ENCODE data around the gene IDH3B. TPM values are rescaled to one million over a fixed set of nuclear protein-coding genes. Genes with fewer than 3 reads are reported as not detected.

Gene IDH3B
- total RNA-seq, 1 experiment from 2014 or later, result 132 TPM

DNA sequence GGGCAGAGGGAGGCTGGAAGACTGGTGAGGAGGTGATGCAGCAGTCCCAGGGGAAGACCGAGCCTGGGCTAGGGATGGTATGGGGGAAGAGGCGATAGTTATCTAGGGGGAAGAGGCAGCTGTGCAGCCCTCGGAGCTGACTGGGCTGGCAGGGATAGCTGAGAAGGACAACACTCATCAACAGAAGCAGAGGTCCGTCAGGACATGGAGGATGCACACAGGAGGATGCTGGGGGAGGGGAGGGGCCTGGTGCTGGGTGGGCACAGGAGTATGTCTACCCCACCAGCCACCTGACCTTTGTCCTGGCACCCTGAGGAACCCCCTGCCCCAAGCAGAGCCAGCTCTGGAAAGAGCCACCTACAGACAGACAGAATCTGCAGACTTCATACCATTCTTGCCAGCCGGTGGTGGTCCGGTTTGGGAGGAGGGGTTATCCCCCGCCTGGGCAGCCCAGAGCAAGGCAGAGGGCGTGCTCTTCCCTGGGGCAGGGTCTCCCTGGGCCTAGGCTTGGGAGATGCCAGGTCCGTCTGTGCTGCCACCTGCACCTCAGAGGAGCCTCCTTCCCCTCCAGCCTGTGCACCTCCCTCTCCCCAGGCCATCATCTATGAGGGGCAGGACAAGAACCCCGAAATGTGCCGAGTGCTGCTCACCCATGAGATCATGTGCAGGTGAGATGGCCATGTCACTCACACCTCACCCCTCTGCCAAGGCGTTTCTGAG lies 43.5 kb upstream of the IDH3B start:
- ATAC-seq (no peak), DNase-seq (ENCODE audit: low read depth, low spot score) (no peak)
- H3K4me2 ChIP-seq (ENCODE audit: low read length), result no peak overlapping the region
- H3K4me1 ChIP-seq (ENCODE audit: control insufficient read depth in 1 of 2, insufficient read depth in 2 of 2, low read length in 2 of 2), result no peaks in the 10 kb centered on the region
- H3K36me3 ChIP-seq (ENCODE audit: control insufficient read depth in 1 of 2, insufficient read depth in 2 of 2, low read length in 2 of 2), result no peaks in the 10 kb centered on the region
- H4K20me1 ChIP-seq (ENCODE audit: insufficient read depth), result no peaks in the 10 kb centered on the region
- no peaks in the 10 kb centered on the region for H3K9me2 ChIP-seq (ENCODE audit: insufficient read depth)
- H3K27me3 ChIP-seq (ENCODE audit: insufficient read depth, low read length), result no peaks in the 10 kb centered on the region
- no peak overlapping the region for H2AFZ ChIP-seq (ENCODE audit: low read depth, low read length, poor library complexity, severe bottlenecking)
- no peak overlapping the region for H3K27ac ChIP-seq (ENCODE audit: low read depth, low read length)
- no peaks in the 10 kb centered on the region for H3K79me2 ChIP-seq (ENCODE audit: insufficient read depth, low read length)
- no peaks in the 10 kb centered on the region for H3K9me3 ChIP-seq (ENCODE audit: control insufficient read depth in 1 of 2, insufficient read depth in 1 of 2, low read depth in 1 of 2, low read length in 2 of 2)
- no TSS peak for BruUV-seq (replicated peaks)
- ChIA-PET POLR2A (no interaction called here), RAD21 (ENCODE audit: low non-redundant PET in 1 of 2, low total read pairs in 2 of 2, uncharacterized antibody in 2 of 2, unreplicated experiment in 2 of 2) (no interaction called here), CTCF (no interaction called here)
- H3K9ac ChIP-seq (ENCODE audit: low read length), result no peak overlapping the region
- TF ChIP-seq CBX3 (IDR thresholded peaks at IDR 0.05; ENCODE audit: low read depth), result no peak
- intact Hi-C loops (cut with micrococcal nuclease), result no loop called here
- H3K4me3 ChIP-seq (replicated peaks in 1 of 2; ENCODE audit: low read depth in 1 of 2, low read length in 2 of 2), result no peak overlapping the region

GRCh38 chr20:2706688-2707352 lies 42.8 kb upstream of the IDH3B start:
- Histone ChIP-seq H3K4me1 (ENCODE audit: control insufficient read depth in 1 of 2, insufficient read depth in 2 of 2, low read length in 2 of 2) (no peaks in the 10 kb centered on the region), H3K9me3 (ENCODE audit: control insufficient read depth in 1 of 2, insufficient read depth in 1 of 2, low read depth in 1 of 2, low read length in 2 of 2) (no peaks in the 10 kb centered on the region), H3K4me2 (ENCODE audit: low read length) (no peak overlapping the region), H3K9ac (ENCODE audit: low read length) (no peak overlapping the region), H2AFZ (ENCODE audit: low read depth, low read length, poor library complexity, severe bottlenecking) (no peak overlapping the region), H3K27me3 (ENCODE audit: insufficient read depth, low read length) (no peaks in the 10 kb centered on the region), H3K36me3 (ENCODE audit: control insufficient read depth in 1 of 2, insufficient read depth in 2 of 2, low read length in 2 of 2) (no peaks in the 10 kb centered on the region), H3K9me2 (ENCODE audit: insufficient read depth) (no peaks in the 10 kb centered on the region), H3K4me3 (replicated peaks in 1 of 2; ENCODE audit: low read depth in 1 of 2, low read length in 2 of 2) (no peak overlapping the region), H3K79me2 (ENCODE audit: insufficient read depth, low read length) (no peaks in the 10 kb centered on the region), H4K20me1 (ENCODE audit: insufficient read depth) (no peaks in the 10 kb centered on the region), H3K27ac (ENCODE audit: low read depth, low read length) (no peak overlapping the region)
- DNase-seq (ENCODE audit: low read depth, low spot score), result no peak
- RAD21 ChIA-PET (ENCODE audit: low non-redundant PET in 1 of 2, low total read pairs in 2 of 2, uncharacterized antibody in 2 of 2, unreplicated experiment in 2 of 2), result no interaction called here
- no peak for ATAC-seq
- intact Hi-C loops (cut with micrococcal nuclease), result no loop called here
- CTCF ChIA-PET, result no interaction called here
- no TSS peak for BruUV-seq (replicated peaks)
- POLR2A ChIA-PET, result no interaction called here
- TF ChIP-seq CBX3 (IDR thresholded peaks at IDR 0.05; ENCODE audit: low read depth), result no peak
- no peak for TF ChIP-seq EZH2 (IDR thresholded peaks at IDR 0.05)
- no peak for TF ChIP-seq SP1 (IDR thresholded peaks at IDR 0.05; ENCODE audit: low read depth)
- TF ChIP-seq POLR2A (IDR thresholded peaks at IDR 0.05; ENCODE audit: borderline replicate concordance, extremely low read depth, insufficient read depth, insufficient read length), result no peak
- no peak for TF ChIP-seq POLR2AphosphoS5 (IDR thresholded peaks at IDR 0.05; ENCODE audit: low read depth, low read length)
- no peak for TF ChIP-seq CTCF (IDR thresholded peaks at IDR 0.05 in 2 of 3, conservative IDR thresholded peaks at IDR 0.05 in 1 of 3; ENCODE audit: borderline replicate concordance in 1 of 3, insufficient read depth in 1 of 3, low read depth in 2 of 3, low read length in 2 of 3)
- no peak for TF ChIP-seq ELF1 (IDR thresholded peaks at IDR 0.05; ENCODE audit: borderline replicate concordance, low read depth)
- TF ChIP-seq, protein P1, sequence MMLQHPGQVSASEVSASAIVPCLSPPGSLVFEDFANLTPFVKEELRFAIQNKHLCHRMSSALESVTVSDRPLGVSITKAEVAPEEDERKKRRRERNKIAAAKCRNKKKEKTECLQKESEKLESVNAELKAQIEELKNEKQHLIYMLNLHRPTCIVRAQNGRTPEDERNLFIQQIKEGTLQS (IDR thresholded peaks at IDR 0.05), result no peak
- no peak for TF ChIP-seq ZNF274 (IDR thresholded peaks at IDR 0.05; ENCODE audit: low read depth, low read length)
- TF ChIP-seq SRF (IDR thresholded peaks at IDR 0.05; ENCODE audit: low read depth), result no peak
- no peak for TF ChIP-seq TCF7L2 (IDR thresholded peaks at IDR 0.05; ENCODE audit: borderline replicate concordance, extremely low read depth, insufficient read depth, insufficient read length)
